GM18951 (cell line): Measurements from ENCODE around the gene SH2D3A.
"Not testable (repeated sequence)": the region's sequence is repeated elsewhere in the genome, so short reads cannot be mapped to it uniquely, and the experiment has no call there.

Source experiments
- POLR2A ChIP-seq: IDR thresholded peaks from 4 replicates; pipeline ENCODE4 v1.6.1; 2011; ENCODE audit warnings: mild to moderate bottlenecking; ENCODE audit not compliant: insufficient read length, insufficient read depth; ENCODE audit errors: extremely low read depth
- in situ Hi-C: fragments of 300-500 bp; cut with MboI; formaldehyde crosslinking; loops from one replicate; pipeline ENCODE4 v1.12.0; 2022; ENCODE audit warnings: low sequenced_read_pairs, mixed read lengths, inconsistent platforms; ENCODE audit not compliant: unreplicated experiment

SH2D3A gene

DNA sequence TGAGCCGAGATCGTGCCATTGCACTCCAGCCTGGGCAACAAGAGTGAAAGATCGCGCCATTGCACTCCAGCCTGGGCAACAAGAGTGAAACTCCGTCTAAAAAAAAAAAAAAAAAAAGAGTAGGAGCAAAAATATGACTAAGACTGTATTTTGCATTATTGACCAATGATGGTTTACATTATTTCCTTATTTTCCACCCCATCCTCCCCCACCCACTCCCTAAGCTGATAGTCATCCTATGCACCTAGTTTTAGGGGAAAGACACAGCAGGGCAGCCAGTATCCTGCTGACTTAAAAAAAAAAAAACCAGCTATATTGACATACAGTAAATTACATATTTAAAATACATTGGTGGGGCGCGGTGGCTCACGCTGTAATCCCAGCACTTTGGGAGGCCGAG is 30.4 kb upstream of the SH2D3A start:
- in situ Hi-C loops, result no loop called here

DNA sequence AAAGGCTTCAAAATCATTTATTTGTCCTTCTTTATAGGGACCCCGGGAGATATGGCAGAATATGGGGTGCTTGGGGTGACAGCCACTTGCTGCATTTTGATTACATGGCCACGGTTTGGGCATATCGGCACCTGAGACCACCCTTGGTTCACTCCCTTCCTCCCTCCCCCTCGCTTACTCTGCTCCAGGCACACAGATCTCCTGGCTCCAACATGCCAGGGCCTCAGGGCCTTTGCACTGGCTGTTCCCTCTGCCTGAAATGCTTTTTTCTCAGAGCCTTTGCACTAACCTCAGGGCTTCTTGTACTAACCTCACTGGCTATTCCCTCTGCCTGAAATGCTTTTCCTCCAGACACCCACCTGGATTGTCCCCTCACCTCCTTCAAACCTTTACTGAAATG is 29.0 kb upstream of the SH2D3A start:
- in situ Hi-C loops, result no loop called here

More for the DNA sequence above, 30.4 kb upstream of the SH2D3A start:
- no peak for TF ChIP-seq POLR2A

DNA sequence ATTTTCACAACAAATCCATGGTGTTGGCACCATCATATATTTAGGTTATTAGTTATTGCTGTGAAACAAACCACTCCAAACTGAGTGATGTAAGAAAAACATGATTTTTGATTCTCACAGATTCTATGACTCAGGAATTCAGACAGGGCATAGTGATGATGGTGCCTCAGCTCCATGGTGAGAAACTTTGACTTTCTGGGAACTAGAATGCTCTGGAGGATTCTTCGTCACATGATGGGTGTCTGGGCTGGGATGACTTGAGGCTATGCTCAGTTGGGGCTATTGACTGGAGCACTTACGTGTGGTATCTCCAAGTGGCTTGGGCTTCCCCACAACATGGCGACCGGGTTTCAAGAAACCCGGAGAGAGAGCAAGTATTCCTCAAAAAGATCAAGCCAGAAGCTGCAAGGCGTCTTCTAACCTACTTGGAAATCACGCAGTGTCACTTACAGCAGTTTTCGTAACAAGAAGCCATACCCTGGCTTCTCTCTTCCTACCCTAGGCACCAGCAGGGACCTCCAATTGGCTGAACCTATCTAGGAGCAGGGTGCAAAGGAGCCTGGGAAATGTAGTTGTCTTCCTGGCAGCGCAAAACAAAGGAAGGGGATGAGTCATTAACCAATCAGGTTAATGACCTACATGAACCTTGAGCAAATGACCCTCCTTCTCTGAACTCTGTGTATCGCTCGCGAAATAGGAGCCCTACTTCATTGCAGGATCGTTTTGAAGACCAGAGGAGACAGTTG is 27.6 kb upstream of the SH2D3A start:
- in situ Hi-C loops, result no loop called here
- no peak for TF ChIP-seq POLR2A

More for the DNA sequence above, 29.0 kb upstream of the SH2D3A start:
- TF ChIP-seq POLR2A, result no peak

DNA sequence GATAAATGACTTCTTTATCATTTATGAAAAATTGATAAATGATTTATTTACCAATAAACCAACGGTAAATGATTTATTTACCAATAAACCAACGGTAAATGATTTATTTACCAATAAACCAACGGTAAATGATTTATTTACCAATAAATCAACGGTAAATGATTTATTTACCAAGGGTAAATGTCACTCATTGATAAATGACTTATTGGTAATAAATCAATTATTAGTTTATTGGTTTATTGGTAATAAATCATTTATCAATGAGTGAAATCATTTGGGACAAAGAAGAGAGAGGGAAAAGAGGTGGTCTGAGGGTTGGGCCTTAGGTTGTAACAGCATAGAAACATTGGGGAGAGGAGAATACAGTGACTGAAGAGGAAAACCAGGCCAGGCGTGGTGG is 26.7 kb upstream of the SH2D3A start:
- no peak for TF ChIP-seq POLR2A
- in situ Hi-C loops, result no loop called here

DNA sequence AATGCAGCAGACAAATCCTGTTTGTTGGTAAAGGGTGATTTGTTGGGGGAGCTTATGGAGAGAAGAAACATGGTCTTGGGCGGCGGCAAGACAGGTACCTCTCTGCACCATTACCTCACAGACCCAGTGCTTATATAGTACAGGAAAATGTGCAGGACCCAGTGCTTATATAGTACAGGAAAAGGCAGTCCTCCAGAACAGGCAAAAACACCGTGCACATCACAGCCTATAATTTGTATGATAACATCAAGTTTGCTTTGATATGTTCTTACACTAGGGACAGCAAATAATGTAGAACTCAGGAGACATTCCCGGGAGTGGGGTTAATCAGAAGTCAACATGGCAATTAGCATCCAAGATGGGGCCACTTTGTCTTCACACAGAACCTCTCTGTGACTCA is 26.2 kb upstream of the SH2D3A start:
- in situ Hi-C loops, result no loop called here
- TF ChIP-seq POLR2A, result no peak

DNA sequence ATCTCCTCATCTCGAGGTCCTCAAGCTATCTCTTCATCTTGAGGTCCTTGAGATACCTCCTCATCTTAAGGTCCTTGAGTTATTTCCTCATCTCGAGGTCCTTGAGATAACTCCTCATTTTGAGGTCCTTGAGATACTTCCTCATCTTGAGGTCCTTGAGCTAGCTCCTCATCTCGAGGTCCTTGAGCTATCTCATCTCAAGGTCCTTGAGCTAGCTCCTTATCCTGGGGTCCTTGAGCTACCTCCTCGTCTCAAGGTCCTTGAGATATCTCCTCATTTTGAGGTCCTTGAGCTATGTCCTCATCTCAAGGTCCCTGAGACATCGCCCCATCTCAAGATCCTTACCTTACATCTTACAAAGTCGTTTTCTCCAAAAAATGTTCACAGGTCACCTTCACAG is 24.0 kb upstream of the SH2D3A start:
- in situ Hi-C loops, result no loop called here
- no peak for TF ChIP-seq POLR2A

DNA sequence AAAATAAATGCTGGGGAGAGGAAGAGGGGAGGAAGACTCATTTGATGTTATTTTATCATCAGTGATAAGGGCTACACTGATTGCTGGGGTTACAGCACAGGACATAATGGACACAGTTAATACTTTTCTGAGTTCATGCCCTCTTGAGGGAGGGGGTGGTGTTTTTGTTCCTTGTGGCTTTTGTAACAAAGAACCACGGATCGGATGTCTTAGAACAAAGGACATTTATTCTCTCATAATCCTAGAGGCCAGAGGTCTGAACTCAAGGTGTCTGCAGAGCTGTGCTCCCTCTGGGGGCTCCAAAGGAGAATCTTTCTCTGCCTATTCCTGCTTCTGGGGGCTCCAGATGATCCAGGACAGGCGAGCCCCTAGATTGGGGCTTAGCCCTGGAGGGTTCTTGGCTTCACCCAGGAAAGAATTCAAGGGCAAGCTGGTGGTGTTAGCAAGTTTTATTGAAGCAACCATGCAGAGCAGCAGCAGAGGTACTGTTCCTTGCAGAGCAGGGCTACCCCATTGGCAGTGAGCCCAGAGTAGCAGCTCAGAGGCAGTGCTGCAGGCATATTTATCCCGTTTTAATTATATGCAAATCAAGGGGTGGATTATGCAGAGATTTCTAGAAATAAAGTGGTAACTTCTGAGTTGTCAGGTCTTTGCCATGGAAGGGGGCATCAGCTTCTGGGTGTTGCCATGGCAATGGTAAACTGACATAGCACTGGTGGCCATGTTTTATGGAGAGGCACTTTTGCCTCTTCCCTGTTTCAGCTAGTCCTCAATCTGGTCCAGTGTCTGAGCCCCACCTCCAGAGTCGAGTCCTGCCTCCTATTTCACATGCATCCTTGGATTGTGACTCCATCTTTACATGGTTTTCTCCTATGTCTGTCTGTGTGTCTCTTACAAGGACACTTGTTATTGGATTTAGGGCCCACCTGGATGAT is 23.2 kb upstream of the SH2D3A start:
- in situ Hi-C loops, result no loop called here
- no peak for TF ChIP-seq POLR2A

DNA sequence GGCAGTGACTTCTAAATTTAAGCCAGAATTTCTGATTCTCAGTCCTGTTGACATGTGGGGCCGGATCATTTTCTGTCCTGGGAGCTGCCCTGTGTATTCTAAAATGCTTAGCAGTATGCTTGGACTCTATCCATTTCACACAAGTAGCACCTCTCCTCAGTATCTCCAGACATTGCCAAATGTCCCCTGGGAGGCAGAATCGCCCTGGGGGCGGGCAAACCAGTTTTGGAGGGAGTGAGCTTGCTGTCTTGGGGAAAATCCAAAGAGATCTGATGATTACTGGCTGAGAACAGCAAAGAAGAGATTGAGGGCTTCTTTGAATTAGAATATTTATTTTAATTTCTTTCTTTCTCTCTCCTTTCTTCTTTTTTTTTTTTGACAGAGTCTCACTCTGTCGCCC is 21.7 kb upstream of the SH2D3A start:
- in situ Hi-C loops, result no loop called here
- TF ChIP-seq POLR2A, result no peak

DNA sequence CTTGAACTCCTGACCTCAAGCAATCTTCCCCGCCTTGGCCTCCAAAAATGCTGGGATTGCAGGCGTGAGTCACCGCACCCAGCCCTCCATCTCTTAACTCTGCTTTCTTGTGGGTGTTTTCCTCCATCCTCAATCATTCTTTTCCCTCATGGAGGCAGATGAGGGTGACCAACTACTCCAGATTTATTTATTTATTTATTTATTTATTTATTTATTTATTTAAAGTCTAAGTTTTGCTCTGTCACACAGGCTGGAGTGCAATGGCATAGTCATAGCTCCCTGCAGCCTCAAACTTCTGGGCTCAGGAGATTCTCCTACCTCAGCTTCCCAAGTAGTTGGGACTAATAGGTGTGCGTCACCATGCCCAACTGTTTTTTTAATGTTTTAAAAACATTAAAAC is 20.2 kb upstream of the SH2D3A start:
- in situ Hi-C loops, result no loop called here
- TF ChIP-seq POLR2A, result no peak

DNA sequence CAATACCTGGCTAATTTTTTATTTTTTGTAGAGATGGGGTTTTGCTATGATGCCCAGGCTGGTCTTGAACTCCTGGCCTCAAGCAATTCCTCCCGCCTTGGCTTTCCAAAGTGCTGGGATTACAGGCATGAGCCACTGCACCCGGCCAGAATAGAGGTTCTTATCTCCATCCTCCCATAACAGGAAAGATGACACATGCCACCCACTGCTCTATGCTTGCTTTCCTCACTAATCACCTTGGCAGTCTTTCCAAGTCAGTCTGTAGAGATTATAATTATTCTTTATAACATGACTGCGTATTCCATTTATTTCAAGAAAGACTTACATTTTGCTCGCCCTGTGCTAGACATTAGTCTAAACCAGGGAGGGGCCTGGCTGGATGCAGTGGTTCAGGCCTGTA is 12.0 kb upstream of the SH2D3A start:
- in situ Hi-C loops, result no loop called here
- TF ChIP-seq POLR2A, result no peak

DNA sequence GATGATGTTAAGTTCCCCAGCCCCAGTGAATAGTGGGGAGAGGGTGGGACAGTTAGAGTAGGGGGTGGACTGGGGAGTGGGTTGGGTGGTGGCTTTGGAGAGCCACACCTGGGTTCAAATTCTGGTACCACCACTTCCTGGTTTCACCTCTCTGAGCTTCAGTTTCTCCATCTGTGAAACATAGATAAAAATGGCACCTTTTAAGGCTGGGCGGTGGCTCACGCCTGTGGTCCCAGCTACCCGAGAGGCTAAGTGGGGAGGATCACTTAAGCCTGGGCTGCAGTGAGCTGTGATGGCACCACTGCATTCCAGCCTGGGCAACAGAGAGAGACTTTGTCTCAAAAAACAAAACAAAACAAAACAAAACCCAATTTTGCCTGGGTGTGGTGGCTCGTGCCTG is 11.2 kb upstream of the SH2D3A start:
- no peak for TF ChIP-seq POLR2A
- in situ Hi-C loops, result no loop called here

DNA sequence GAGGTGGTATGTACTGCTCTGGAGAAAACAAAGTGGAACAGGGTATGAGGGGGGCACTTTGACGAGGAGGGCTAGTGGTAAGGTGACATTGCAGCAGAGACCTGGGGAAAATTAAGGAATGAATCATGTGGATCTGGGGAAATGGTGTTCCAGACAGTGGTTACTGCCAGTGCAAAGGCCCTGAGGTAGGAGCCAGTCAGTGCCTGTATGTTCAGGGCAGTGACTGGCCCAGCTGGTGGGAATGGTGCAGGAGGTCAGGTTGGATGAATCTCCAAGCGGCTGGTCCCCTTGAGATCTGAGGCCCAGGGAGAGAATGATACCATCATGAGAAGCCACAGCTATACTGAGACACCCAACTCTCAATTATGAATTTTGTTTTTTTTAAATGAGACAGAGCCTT is 10.2 kb upstream of the SH2D3A start:
- TF ChIP-seq POLR2A, result no peak
- in situ Hi-C loops, result no loop called here

DNA sequence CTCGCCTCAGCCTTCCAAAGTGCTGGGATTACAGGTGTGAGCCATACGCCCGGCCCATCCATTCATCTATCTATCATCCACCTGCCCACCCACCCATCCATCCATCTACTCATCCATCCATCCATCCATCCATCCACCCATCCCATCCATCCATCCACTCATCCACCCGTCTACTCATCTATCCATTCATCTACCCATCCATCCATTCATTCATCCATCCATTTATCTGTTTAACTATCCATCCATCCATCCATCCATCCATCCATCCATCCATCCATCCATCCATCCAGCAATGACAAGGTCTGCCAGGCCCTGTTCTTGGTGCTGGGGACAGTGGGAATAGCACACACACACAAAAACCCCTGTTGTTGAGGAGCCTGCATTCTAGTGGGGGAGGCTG is 9.8 kb upstream of the SH2D3A start:
- in situ Hi-C loops, result no loop called here
- no peak for TF ChIP-seq POLR2A

DNA sequence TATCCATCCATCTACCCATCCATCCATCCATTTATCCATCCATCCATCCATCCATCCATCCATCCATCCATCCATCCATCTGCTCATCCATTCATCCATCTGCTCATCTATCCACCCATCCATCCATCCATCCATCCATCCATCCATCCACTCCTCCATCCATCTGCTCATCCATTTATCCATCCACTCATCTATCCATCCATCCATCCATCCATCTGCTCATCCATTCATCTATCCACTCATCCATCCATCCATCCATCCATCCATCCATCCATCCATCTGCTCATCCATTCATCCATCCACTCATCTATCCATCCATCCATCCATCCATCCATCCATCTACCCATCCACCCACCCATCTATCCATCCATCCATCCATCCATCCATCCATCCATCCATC is 8.8 kb upstream of the SH2D3A start:
- in situ Hi-C loops, result not testable (repeated sequence)
